Endodermal cell (in vitro differentiated cells): Measurements from ENCODE around the gene LIPC. TPM values are rescaled to one million over a fixed set of nuclear protein-coding genes. Genes with fewer than 3 reads are reported as not detected.

Experiments used
- DNase-seq: peaks from one replicate; pipeline ENCODE4 v3.0.0-alpha.2; 2017
- H3K27ac ChIP-seq: 2 replicates; pipeline ENCODE4 v1.5.1; 2013; ENCODE audit warnings: mild to moderate bottlenecking, low read depth, low read length, moderate library complexity
- H3K27me3 ChIP-seq: 2 replicates; pipeline ENCODE4 v1.6.1; 2013; ENCODE audit warnings: mild to moderate bottlenecking, low read length, moderate library complexity; ENCODE audit not compliant: insufficient read depth, control insufficient read depth, poor library complexity, severe bottlenecking
- H3K36me3 ChIP-seq: 2 replicates; pipeline ENCODE4 v1.7.0; 2013; ENCODE audit warnings: mild to moderate bottlenecking, low read length, moderate library complexity; ENCODE audit not compliant: control insufficient read depth, insufficient read depth
- H3K4me1 ChIP-seq: one replicate; pipeline ENCODE4 v1.7.0; 2013; ENCODE audit warnings: low read length; ENCODE audit not compliant: control insufficient read depth, insufficient read depth
- H3K4me3 ChIP-seq: 2 replicates; pipeline ENCODE4 v1.5.1; 2013; ENCODE audit warnings: mild to moderate bottlenecking, low read length, moderate library complexity
- H3K9ac ChIP-seq: 2 replicates; pipeline ENCODE4 v1.6.1; 2013; ENCODE audit warnings: mild to moderate bottlenecking, low read length, moderate library complexity; ENCODE audit not compliant: poor library complexity, severe bottlenecking; ENCODE audit errors: extremely low read depth
- H3K9me3 ChIP-seq: 2 replicates; pipeline ENCODE4 v1.6.1; 2013; ENCODE audit warnings: mild to moderate bottlenecking, low read length, moderate library complexity; ENCODE audit not compliant: control insufficient read depth
- H3K27ac Mint-ChIP-seq: 2 replicates; pipeline ENCODE4 v1.8.0; 2020; ENCODE audit warnings: mixed read lengths
- H3K27me3 Mint-ChIP-seq: 2 replicates; pipeline ENCODE4 v1.8.0; 2021; ENCODE audit warnings: mild to moderate bottlenecking, mixed read lengths; ENCODE audit not compliant: insufficient read depth
- H3K36me3 Mint-ChIP-seq: 2 replicates; pipeline ENCODE4 v1.8.0; 2020; ENCODE audit warnings: low read depth, mixed read lengths
- H3K4me1 Mint-ChIP-seq: 2 replicates; pipeline ENCODE4 v1.8.0; 2020; ENCODE audit warnings: mixed read lengths
- H3K4me3 Mint-ChIP-seq: 2 replicates; pipeline ENCODE4 v1.8.0; 2020; ENCODE audit warnings: mild to moderate bottlenecking, moderate library complexity, mixed read lengths
- H3K9me3 Mint-ChIP-seq: 2 replicates; pipeline ENCODE4 v1.8.0; 2020; ENCODE audit warnings: mild to moderate bottlenecking, mixed read lengths
- CTCF ChIP-seq: fragments of 200-600 bp; sonication (generic); conservative IDR thresholded peaks from 2 replicates; pipeline ENCODE4 v1.5.0; 2021; ENCODE audit warnings: antibody characterized with exemption, mild to moderate bottlenecking
- WGBS, 2 experiments: methylation state at CpG; one replicate each; pipeline versions ENCODE4 v1.1.5 to v1.1.7; 2013; ENCODE audit warnings: missing lambda C conversion rate in 2 of 2, mixed read lengths in 1 of 2; ENCODE audit not compliant: insufficient coverage in 1 of 2, insufficient read length in 1 of 2; 5-methylcytosine and 5-hydroxymethylcytosine counted together
- total RNA-seq, 2 donors: library from RNA; stranded (reverse); fragmentation: NEBNext Ultra II Directional in 1 of 2; extraction: Animal tissue kit (Norgen Biotek cat#: 25700) in 1 of 2; gene quantifications; 2 replicates in 1 of 2; 3 replicates in 1 of 2; pipeline ENCODE4 v1.2.1, GENCODE V29; 2021

Gene LIPC
- total RNA-seq, 2 donors from 2014 or later: not detected

- no peaks in the 10 kb centered on the region for H3K36me3 ChIP-seq
- peaks cover 19% of the 10 kb centered on the region for H3K4me1 ChIP-seq
- H3K27ac ChIP-seq: no peak overlapping the region
- no peak for TF ChIP-seq CTCF
- Mint-ChIP-seq H3K36me3 (peaks cover 6% of the 10 kb centered on the region), H3K4me1 (peaks cover 35% of the 10 kb centered on the region), H3K27ac (no peak overlapping the region), H3K27me3 (peaks cover 1% of the 10 kb centered on the region), H3K4me3 (no peak overlapping the region), H3K9me3 (peaks cover 58% of the 10 kb centered on the region)
- DNase-seq: no peak
- H3K9ac ChIP-seq: no peak overlapping the region
- WGBS, 2 experiments: 95% methylated on average over 1 of the region's 1 CpG; no CpG with 5 or more reads in 1 of the 2 experiments
- H3K9me3 ChIP-seq: peaks cover 24% of the 10 kb centered on the region
- no peaks in the 10 kb centered on the region for H3K27me3 ChIP-seq
- H3K4me3 ChIP-seq: peak overlapping the region; percentile 73
Measured at GRCh38 chr15:58558777-58559176, 127.0 kb downstream of the LIPC start.

- no peak overlapping the region for H3K4me3 Mint-ChIP-seq
- H3K27me3 Mint-ChIP-seq: no peaks in the 10 kb centered on the region
- peak overlapping the region; percentile 73 for H3K4me3 ChIP-seq
- no peaks in the 10 kb centered on the region for H3K36me3 ChIP-seq
- no peak for DNase-seq
- peaks cover 34% of the 10 kb centered on the region for H3K4me1 Mint-ChIP-seq
- H3K4me1 ChIP-seq: peaks cover 20% of the 10 kb centered on the region
- peaks cover 24% of the 10 kb centered on the region for H3K9me3 ChIP-seq
- TF ChIP-seq CTCF: no peak
- no peaks in the 10 kb centered on the region for H3K27me3 ChIP-seq
- WGBS, 2 experiments: 68 to 70% methylated on average over 4 of the region's 6 CpGs
- H3K27ac Mint-ChIP-seq: no peak overlapping the region
- no peak overlapping the region for H3K9ac ChIP-seq
- peaks cover 65% of the 10 kb centered on the region for H3K9me3 Mint-ChIP-seq
- H3K36me3 Mint-ChIP-seq: peaks cover 6% of the 10 kb centered on the region
- no peak overlapping the region for H3K27ac ChIP-seq
Measured at GRCh38 chr15:58559904-58560588, 128.3 kb downstream of the LIPC start.

GRCh38 chr15:58561321-58561720 lies 129.5 kb downstream of the LIPC start:
- Histone ChIP-seq H3K9me3 (peaks cover 24% of the 10 kb centered on the region), H3K4me3 (no peak overlapping the region), H3K4me1 (peaks cover 20% of the 10 kb centered on the region), H3K27ac (peak overlapping the region; percentile 75), H3K9ac (peak overlapping the region; percentile 66), H3K27me3 (no peaks in the 10 kb centered on the region), H3K36me3 (no peaks in the 10 kb centered on the region)
- Mint-ChIP-seq H3K27me3 (no peaks in the 10 kb centered on the region), H3K9me3 (peaks cover 67% of the 10 kb centered on the region), H3K36me3 (peaks cover 6% of the 10 kb centered on the region), H3K4me1 (peaks cover 25% of the 10 kb centered on the region), H3K27ac (peak overlapping the region; percentile 92), H3K4me3 (peak overlapping the region; percentile 9)
- DNase-seq: no peak
- 0% methylated on average over 1 of the region's 1 CpG for WGBS, 2 experiments
- no peak for TF ChIP-seq CTCF
